ENCODE measurements around the gene LIPC.

GRCh38 chr15:58398643-58399042, 33.1 kb upstream of the LIPC start:
- TF ChIP-seq CTCF (IDR thresholded peaks at IDR 0.05) = no peak
- no peak for TF ChIP-seq POLR2A (IDR thresholded peaks at IDR 0.05)
- TF ChIP-seq POLR2AphosphoS5 (IDR thresholded peaks at IDR 0.05; ENCODE audit: insufficient read depth in 1 of 2, low read depth in 1 of 2) = no peak
